ENCODE data around the gene PACRG.

PACRG gene

DNA sequence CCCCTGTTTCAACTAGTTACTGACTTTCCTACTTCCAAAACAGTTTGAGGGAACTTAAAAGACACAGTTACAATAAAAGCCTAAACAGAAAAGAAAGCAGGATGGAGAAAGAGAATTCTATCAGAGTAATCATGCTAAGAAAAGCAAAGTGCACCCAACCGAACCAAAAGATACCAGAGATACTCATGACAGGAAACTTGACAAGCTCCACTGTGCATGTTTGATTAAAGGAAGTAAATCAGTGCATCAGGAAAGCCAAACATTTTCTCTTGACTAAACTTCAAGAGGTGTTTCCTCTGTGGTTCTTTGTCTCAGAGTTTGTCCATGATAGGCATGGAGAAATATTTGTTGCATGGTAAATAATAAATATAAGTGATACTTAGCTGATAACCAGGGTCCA is 138.9 kb downstream of the PACRG start:
- TF ChIP-seq, protein P1, sequence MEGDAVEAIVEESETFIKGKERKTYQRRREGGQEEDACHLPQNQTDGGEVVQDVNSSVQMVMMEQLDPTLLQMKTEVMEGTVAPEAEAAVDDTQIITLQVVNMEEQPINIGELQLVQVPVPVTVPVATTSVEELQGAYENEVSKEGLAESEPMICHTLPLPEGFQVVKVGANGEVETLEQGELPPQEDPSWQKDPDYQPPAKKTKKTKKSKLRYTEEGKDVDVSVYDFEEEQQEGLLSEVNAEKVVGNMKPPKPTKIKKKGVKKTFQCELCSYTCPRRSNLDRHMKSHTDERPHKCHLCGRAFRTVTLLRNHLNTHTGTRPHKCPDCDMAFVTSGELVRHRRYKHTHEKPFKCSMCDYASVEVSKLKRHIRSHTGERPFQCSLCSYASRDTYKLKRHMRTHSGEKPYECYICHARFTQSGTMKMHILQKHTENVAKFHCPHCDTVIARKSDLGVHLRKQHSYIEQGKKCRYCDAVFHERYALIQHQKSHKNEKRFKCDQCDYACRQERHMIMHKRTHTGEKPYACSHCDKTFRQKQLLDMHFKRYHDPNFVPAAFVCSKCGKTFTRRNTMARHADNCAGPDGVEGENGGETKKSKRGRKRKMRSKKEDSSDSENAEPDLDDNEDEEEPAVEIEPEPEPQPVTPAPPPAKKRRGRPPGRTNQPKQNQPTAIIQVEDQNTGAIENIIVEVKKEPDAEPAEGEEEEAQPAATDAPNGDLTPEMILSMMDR (IDR thresholded peaks at IDR 0.05), result no peak

GRCh38 chr6:162868397-162868796 is 140.6 kb downstream of the PACRG start:
- TF ChIP-seq, protein P1 (IDR thresholded peaks at IDR 0.05), result no peak

GRCh38 chr6:162871966-162872365 is 144.2 kb downstream of the PACRG start:
- TF ChIP-seq, protein P1 (IDR thresholded peaks at IDR 0.05), result no peak

DNA sequence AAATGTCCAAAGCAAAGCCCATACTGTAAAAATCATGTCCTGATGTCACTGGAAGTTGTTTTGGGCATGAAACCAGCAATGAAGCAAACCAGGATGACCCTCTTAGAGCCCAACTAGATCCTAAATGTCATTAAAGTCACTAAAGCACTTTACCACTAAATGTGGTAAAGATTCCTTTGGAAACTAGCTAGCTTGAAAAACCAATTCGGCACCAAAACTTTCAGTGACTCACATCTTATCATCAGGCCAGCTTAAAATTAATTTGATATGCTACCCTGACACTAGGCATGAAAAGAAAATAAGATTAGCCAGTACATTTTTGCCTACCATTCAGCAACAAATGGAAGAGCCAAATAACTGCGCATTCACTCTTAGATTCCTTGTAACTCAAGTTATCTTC is 145.8 kb downstream of the PACRG start:
- TF ChIP-seq, protein P1 (IDR thresholded peaks at IDR 0.05), result no peak

DNA sequence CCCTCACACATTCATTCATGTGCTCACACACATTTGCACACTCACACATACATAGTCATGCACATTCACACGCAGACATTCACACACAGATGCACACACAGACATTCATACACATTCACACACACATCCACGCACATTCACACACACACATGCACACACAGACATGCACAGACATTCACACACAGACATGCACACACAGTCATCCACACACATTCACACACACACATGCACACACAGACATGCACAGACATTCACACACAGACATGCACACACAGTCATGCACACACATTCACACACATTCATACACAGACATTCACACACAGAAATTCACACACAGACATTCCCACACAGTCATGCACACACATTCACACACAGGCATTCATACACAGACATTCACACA is 147.3 kb downstream of the PACRG start:
- TF ChIP-seq, protein P1 (IDR thresholded peaks at IDR 0.05), result no peak

DNA sequence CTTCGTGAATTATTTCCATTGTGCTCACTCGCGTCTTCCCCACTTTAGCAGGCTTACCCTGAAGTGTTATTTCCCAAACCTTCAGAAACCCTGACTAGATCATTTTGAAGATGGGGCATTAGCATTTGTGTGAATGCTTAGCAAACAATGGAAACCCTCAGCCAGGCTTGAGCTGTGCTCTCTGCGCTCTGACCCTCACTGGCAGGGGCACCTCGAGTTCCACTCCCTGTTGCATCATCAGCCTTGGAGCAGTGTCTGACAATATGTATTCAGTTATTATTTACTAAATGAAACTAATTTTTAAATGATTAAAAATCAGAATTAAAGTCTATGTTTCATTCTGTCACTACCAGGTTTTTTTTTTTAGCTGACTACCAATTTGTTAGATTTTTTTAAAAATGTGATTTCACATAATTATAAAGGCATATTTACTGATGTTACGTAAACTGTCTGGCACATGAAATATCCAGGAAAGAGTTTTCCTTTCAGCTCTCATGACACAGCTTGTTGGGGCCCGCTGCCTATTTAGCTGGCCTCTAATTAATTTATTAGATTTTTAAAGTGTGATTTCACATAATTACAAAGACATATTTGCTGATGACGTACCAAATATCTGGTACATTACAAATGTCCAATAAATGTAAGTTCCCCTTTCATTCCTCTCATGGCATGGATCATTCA is 155.2 kb downstream of the PACRG start:
- TF ChIP-seq, protein P1 (IDR thresholded peaks at IDR 0.05), result no peak

DNA sequence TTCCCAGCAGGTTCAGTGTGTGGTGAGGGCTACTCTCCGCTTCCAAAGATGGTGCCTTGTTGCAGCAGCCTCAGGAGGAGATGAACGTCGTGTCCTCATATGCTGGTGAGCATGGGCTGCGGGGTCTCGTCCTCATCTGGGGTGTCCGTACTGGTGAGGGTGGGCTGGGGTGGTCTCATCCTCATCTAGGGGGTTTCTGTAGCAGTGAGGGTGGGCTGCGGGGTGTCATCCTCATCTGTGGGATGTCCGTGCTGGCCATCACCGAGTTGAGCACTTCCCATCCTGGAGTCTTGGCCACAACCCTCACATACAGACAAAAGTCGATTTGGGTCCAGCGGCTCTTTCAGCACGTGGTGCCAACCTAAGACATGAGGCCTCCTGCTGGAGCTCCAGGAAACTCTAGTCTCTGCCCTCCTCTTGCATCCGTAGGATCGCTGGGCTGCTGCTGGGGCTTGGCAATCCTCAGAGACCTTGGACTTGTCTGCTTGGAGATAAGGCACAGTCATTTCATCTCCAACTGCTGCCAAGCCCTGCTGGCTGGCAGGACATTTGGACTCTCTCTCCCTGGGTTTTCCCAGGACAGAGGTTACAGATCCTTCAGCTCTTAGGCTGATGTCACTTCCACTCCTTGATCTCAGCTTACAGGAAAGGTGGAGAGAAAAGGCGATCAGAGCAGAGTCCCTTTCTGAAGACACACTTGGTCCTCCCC is 160.4 kb downstream of the PACRG start:
- TF ChIP-seq, protein P1 (IDR thresholded peaks at IDR 0.05), result no peak
